DMS53 (cell line): ENCODE measurements around the gene MAPKBP1.

Source experiments
- DNase-seq: peaks from one replicate; lab custom pipeline; 2025; lab: John Stamatoyannopoulos, UW

MAPKBP1 gene

GRCh38 chr15:41868321-41868720 lies 94.0 kb downstream of the MAPKBP1 start:
- no peak for DNase-seq

- DNase-seq, result no peak
Measured at GRCh38 chr15:41869770-41870688, 95.7 kb downstream of the MAPKBP1 start.

GRCh38 chr15:41870689-41871081 lies 96.4 kb downstream of the MAPKBP1 start:
- no peak for DNase-seq

- no peak for DNase-seq
Measured at GRCh38 chr15:41871175-41871905, 97.1 kb downstream of the MAPKBP1 start.

- no peak for DNase-seq
Measured at GRCh38 chr15:41872166-41872747, 98.0 kb downstream of the MAPKBP1 start.

GRCh38 chr15:41873711-41874110 lies 99.4 kb downstream of the MAPKBP1 start:
- DNase-seq, result peak; percentile 28

GRCh38 chr15:41874736-41875135 lies 100.5 kb downstream of the MAPKBP1 start:
- no peak for DNase-seq

GRCh38 chr15:41876007-41876406 lies 101.7 kb downstream of the MAPKBP1 start:
- no peak for DNase-seq

GRCh38 chr15:41876689-41877088 lies 102.4 kb downstream of the MAPKBP1 start:
- no peak for DNase-seq
